ENCODE data around the gene KRT6A.

GRCh38 chr12:52524241-52524897 lies 31.3 kb upstream of the KRT6A start:
- TF ChIP-seq CTCF (conservative IDR thresholded peaks at IDR 0.05) (no peak), EZH2 (IDR thresholded peaks at IDR 0.05; ENCODE audit: low read depth) (no peak)

Measured in PC-9 (cell line).